HEK293 (cell line): ENCODE measurements around the gene CHST14.

Experiments used
- CTCF ChIA-PET: fragments of 350-600 bp; formaldehyde crosslinking; extraction: SDS; loops from one replicate; lab custom pipeline; 2021; ENCODE audit warnings: antibody characterized with exemption; lab: Yijun Ruan, JAX
- POLR2A ChIA-PET: fragments of 300-600 bp; formaldehyde crosslinking; extraction: SDS; loops from one replicate; lab custom pipeline; 2020; ENCODE audit warnings: antibody characterized with exemption, inconsistent platforms; lab: Yijun Ruan, JAX
- H3K27ac ChIP-seq: fragments of 200-500 bp; sonication (Bioruptor generic); 2 replicates; pipeline ENCODE4 v1.5.1; 2014; ENCODE audit warnings: low read depth, low read length, control low read depth, inconsistent platforms; ENCODE audit errors: extremely low read depth
- H3K36me3 ChIP-seq, 2 experiments: fragments of 200-500 bp in 1 of 2; sonication (Bioruptor generic) in 1 of 2; 1 replicate in 1 of 2; 2 replicates in 1 of 2; pipeline ENCODE4 v1.5.1; 2014 to 2017; ENCODE audit warnings: inconsistent platforms in 2 of 2, low read length in 2 of 2; ENCODE audit not compliant: control insufficient read depth in 2 of 2, insufficient read depth in 1 of 2
- H3K4me1 ChIP-seq: fragments of 200-500 bp; sonication (Bioruptor generic); 2 replicates; pipeline ENCODE4 v1.5.1; 2014; ENCODE audit warnings: mild to moderate bottlenecking, low read length, inconsistent platforms; ENCODE audit not compliant: control insufficient read depth, insufficient read depth
- H3K4me3 ChIP-seq: 2 replicates; pipeline ENCODE4 v1.5.1; 2011; ENCODE audit warnings: low read depth, mild to moderate bottlenecking, control low read depth, low read length, moderate library complexity
- H3K9me3 ChIP-seq: fragments of 200-500 bp; sonication (Bioruptor generic); 2 replicates; pipeline ENCODE4 v1.5.1; 2014; ENCODE audit warnings: low read depth, low read length, inconsistent platforms; ENCODE audit not compliant: control insufficient read depth, insufficient read depth
- EGR2 ChIP-seq: fragments of 450-650 bp; formaldehyde crosslinking; IDR thresholded peaks from 2 replicates; pipeline ENCODE4 v1.5.1; 2016; ENCODE audit warnings: low read depth, missing biosample characterization, missing genetic modification characterization
- GLIS1 ChIP-seq: fragments of 450-650 bp; formaldehyde crosslinking; IDR thresholded peaks from 2 replicates; pipeline ENCODE4 v1.5.1; 2016; ENCODE audit warnings: missing biosample characterization, missing genetic modification characterization
- SP2 ChIP-seq: fragments of 450-650 bp; formaldehyde crosslinking; IDR thresholded peaks from 2 replicates; pipeline ENCODE4 v1.5.1; 2016; ENCODE audit warnings: missing biosample characterization, missing genetic modification characterization
- ZBTB20 ChIP-seq: fragments of 450-650 bp; formaldehyde crosslinking; IDR thresholded peaks from 2 replicates; pipeline ENCODE4 v1.5.1; 2016; ENCODE audit warnings: missing biosample characterization, missing genetic modification characterization
- ZFHX2 ChIP-seq: fragments of 450-650 bp; formaldehyde crosslinking; conservative IDR thresholded peaks from 2 replicates; pipeline ENCODE4 v1.5.1; 2016; ENCODE audit warnings: missing biosample characterization, missing genetic modification characterization
- ZFP37 ChIP-seq: fragments of 450-650 bp; formaldehyde crosslinking; IDR thresholded peaks from 2 replicates; pipeline ENCODE4 v1.5.1; 2016; ENCODE audit warnings: missing biosample characterization, missing genetic modification characterization
- ZFP69B ChIP-seq: fragments of 450-650 bp; formaldehyde crosslinking; IDR thresholded peaks from 2 replicates; pipeline ENCODE4 v1.5.1; 2016; ENCODE audit warnings: missing biosample characterization, missing genetic modification characterization
- ZNF140 ChIP-seq: fragments of 450-650 bp; formaldehyde crosslinking; IDR thresholded peaks from 2 replicates; pipeline ENCODE4 v1.5.1; 2016; ENCODE audit warnings: missing biosample characterization, missing genetic modification characterization
- ZNF324 ChIP-seq: fragments of 450-650 bp; formaldehyde crosslinking; IDR thresholded peaks from 2 replicates; pipeline ENCODE4 v1.5.1; 2016; ENCODE audit warnings: missing biosample characterization, missing genetic modification characterization
- ZNF391 ChIP-seq: fragments of 450-650 bp; formaldehyde crosslinking; IDR thresholded peaks from 2 replicates; pipeline ENCODE4 v1.5.1; 2016; ENCODE audit warnings: low read depth, missing biosample characterization, missing genetic modification characterization, borderline replicate concordance
- ZNF394 ChIP-seq: fragments of 450-650 bp; formaldehyde crosslinking; IDR thresholded peaks from 2 replicates; pipeline ENCODE4 v1.5.1; 2016; ENCODE audit warnings: missing biosample characterization, missing genetic modification characterization, mild to moderate bottlenecking, moderate library complexity, borderline replicate concordance
- ZNF561 ChIP-seq: fragments of 450-650 bp; IDR thresholded peaks from 2 replicates; pipeline ENCODE4 v1.5.1; 2018; ENCODE audit warnings: missing biosample characterization, missing genetic modification characterization, borderline replicate concordance
- ZNF596 ChIP-seq: fragments of 450-650 bp; IDR thresholded peaks from 2 replicates; pipeline ENCODE4 v1.5.0; 2018; ENCODE audit warnings: missing biosample characterization, mild to moderate bottlenecking, missing genetic modification characterization, moderate library complexity
- ZNF600 ChIP-seq: fragments of 450-650 bp; formaldehyde crosslinking; IDR thresholded peaks from 2 replicates; pipeline ENCODE4 v1.5.1; 2016; ENCODE audit warnings: missing biosample characterization, missing genetic modification characterization
- ZNF626 ChIP-seq: fragments of 450-650 bp; sonication (Bioruptor Pico); formaldehyde crosslinking; IDR thresholded peaks from 2 replicates; pipeline ENCODE4 v1.5.1; 2018; ENCODE audit warnings: missing biosample characterization, missing genetic modification characterization, inconsistent platforms
- ZNF701 ChIP-seq: fragments of 450-650 bp; formaldehyde crosslinking; IDR thresholded peaks from 2 replicates; pipeline ENCODE4 v1.5.1; 2016; ENCODE audit warnings: missing biosample characterization, missing genetic modification characterization
- ZNF76 ChIP-seq: fragments of 450-650 bp; formaldehyde crosslinking; IDR thresholded peaks from 2 replicates; pipeline ENCODE4; 2016; ENCODE audit warnings: low read depth, missing biosample characterization, missing genetic modification characterization, borderline replicate concordance
- ZXDB ChIP-seq: fragments of 450-650 bp; formaldehyde crosslinking; IDR thresholded peaks from 2 replicates; pipeline ENCODE4 v1.5.1; 2016; ENCODE audit warnings: missing biosample characterization, missing genetic modification characterization
- TF ChIP-seq, protein P1 (sequence below): fragments of 450-650 bp; formaldehyde crosslinking; IDR thresholded peaks from 2 replicates; pipeline ENCODE4 v1.5.1; 2017; ENCODE audit warnings: missing biosample characterization, missing genetic modification characterization
- TF ChIP-seq, protein P2 (sequence below): fragments of 450-650 bp; formaldehyde crosslinking; IDR thresholded peaks from 2 replicates; pipeline ENCODE4 v1.5.1; 2016; ENCODE audit warnings: missing biosample characterization, missing genetic modification characterization
- TF ChIP-seq, protein P3 (sequence below): fragments of 450-650 bp; formaldehyde crosslinking; IDR thresholded peaks from 2 replicates; pipeline ENCODE4 v1.5.1; 2017; ENCODE audit warnings: missing biosample characterization, missing genetic modification characterization
- TF ChIP-seq, protein P4 (sequence below): fragments of 450-650 bp; formaldehyde crosslinking; IDR thresholded peaks from 2 replicates; pipeline ENCODE4 v1.5.1; 2016; ENCODE audit warnings: missing biosample characterization, missing genetic modification characterization
- TF ChIP-seq, protein P5 (sequence below): fragments of 450-650 bp; IDR thresholded peaks from 2 replicates; pipeline ENCODE4 v1.5.1; 2018; ENCODE audit warnings: missing biosample characterization, mild to moderate bottlenecking, missing genetic modification characterization

Gene CHST14

DNA sequence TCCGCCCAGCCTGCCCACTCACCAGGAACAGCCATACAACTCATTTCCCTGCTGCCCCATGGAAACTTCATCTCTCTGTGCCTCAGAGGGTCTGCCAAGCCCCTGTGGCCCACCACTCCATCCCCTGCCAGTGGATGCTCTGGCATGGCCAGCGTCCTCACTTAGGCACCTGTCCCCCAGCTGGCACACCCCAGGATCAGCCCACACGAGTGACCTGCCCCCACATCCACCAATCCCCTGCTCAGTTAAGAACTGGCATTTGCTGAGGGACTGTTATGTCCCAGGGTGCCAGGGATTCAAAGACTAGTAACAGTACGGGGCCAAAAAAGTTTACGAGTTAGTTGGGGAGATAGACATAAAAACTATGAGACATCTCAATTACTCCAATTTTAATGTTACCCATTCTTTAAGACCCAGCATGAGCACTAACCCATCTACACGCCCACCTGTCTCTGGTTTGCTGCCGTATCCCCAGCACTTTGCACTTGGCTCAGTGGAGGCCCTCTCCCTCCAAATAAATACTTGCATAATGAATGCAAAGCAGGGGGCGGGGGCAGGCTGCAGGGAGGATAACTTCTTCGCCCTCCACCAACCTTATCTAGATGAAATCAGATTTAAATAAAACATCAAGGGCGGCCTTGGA lies 41.6 kb upstream of the CHST14 start:
- CTCF ChIA-PET, result interaction anchor here (0.7 kb wide), 1 partner anchor 245 kb away, joined by 3 read pairs; no protein-coding TSS in a partner anchor
- POLR2A ChIA-PET, result interaction anchor here (0.6 kb wide), 1 partner anchor 96 kb away, joined by 5 read pairs; no protein-coding TSS in a partner anchor
- no peak overlapping the region for H3K4me3 ChIP-seq
- peak; percentile 61; the same call in 1 of the 2 replicates for TF ChIP-seq EGR2 (tag by site-specific recombination)
- no peak for TF ChIP-seq ZNF76 (tag by site-specific recombination)
- 0 out of 2 replicates have a peak, but pooled peaks have one; percentile 9 for TF ChIP-seq SP2 (tag by site-specific recombination)
- TF ChIP-seq ZNF626, result no peak
- TF ChIP-seq ZFHX2 (tag by site-specific recombination), result peak; percentile 62
- TF ChIP-seq, protein P1, sequence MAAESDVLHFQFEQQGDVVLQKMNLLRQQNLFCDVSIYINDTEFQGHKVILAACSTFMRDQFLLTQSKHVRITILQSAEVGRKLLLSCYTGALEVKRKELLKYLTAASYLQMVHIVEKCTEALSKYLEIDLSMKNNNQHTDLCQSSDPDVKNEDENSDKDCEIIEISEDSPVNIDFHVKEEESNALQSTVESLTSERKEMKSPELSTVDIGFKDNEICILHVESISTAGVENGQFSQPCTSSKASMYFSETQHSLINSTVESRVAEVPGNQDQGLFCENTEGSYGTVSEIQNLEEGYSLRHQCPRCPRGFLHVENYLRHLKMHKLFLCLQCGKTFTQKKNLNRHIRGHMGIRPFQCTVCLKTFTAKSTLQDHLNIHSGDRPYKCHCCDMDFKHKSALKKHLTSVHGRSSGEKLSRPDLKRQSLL (tag by site-specific recombination), result no peak
- TF ChIP-seq ZNF600 (tag by site-specific recombination), result no peak
- TF ChIP-seq ZXDB (tag by site-specific recombination), result no peak
- TF ChIP-seq, all 188 proteins: peak for 3
- Histone ChIP-seq H3K27ac (no peak overlapping the region), H3K9me3 (no peaks in the 10 kb centered on the region), H3K36me3 (no peaks in the 10 kb centered on the region; a peak in 1 of 3 replicates), H3K4me1 (no peaks in the 10 kb centered on the region)

DNA sequence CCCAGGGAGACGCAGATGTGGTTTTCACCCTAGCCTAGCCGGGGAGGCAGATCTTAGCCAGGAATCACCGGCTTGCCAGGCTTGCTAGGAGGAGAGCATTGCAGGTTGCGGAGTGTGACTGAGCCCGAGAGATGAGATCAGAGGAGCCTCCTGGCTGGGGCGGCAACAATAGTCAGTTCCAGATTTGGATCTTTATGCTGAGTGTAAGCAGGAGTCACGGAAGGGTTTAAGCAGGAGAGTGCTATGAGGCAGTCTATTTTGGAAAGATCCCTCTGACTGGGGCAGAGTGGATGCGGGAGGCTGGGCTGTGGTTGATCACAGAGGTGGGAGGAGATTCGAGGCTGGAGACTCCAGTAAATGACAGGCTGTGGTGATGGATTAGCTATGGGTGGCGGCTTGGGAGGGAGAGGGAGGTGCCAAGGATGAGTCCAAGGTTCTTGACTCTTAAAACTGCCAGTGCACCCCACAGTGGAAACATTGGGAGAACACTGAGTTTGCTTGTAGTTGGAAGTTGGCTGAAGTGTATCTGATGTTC lies 40.4 kb upstream of the CHST14 start:
- H3K27ac ChIP-seq, result no peak overlapping the region
- TF ChIP-seq ZNF561 (tag by site-specific recombination) (no peak), ZNF140 (tag by site-specific recombination) (no peak), ZNF701 (tag by site-specific recombination) (no peak), ZNF324 (tag by site-specific recombination) (no peak), ZNF394 (peak; percentile 25; the same call in 1 of the 2 replicates), EGR2 (tag by site-specific recombination) (0 out of 2 replicates have a peak, but pooled peaks have one; percentile 26), GLIS1 (tag by site-specific recombination) (peak; percentile 72), ZFP37 (no peak), ZBTB20 (peak; percentile 82), ZNF391 (tag by site-specific recombination) (no peak), ZNF596 (tag by site-specific recombination) (no peak), ZFP69B (tag by site-specific recombination) (0 out of 2 replicates have a peak, but pooled peaks have one; percentile 22)
- TF ChIP-seq, protein P2, sequence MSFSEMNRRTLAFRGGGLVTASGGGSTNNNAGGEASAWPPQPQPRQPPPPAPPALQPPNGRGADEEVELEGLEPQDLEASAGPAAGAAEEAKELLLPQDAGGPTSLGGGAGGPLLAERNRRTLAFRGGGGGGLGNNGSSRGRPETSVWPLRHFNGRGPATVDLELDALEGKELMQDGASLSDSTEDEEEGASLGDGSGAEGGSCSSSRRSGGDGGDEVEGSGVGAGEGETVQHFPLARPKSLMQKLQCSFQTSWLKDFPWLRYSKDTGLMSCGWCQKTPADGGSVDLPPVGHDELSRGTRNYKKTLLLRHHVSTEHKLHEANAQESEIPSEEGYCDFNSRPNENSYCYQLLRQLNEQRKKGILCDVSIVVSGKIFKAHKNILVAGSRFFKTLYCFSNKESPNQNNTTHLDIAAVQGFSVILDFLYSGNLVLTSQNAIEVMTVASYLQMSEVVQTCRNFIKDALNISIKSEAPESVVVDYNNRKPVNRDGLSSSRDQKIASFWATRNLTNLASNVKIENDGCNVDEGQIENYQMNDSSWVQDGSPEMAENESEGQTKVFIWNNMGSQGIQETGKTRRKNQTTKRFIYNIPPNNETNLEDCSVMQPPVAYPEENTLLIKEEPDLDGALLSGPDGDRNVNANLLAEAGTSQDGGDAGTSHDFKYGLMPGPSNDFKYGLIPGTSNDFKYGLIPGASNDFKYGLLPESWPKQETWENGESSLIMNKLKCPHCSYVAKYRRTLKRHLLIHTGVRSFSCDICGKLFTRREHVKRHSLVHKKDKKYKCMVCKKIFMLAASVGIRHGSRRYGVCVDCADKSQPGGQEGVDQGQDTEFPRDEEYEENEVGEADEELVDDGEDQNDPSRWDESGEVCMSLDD, result no peak
- TF ChIP-seq, protein P3, sequence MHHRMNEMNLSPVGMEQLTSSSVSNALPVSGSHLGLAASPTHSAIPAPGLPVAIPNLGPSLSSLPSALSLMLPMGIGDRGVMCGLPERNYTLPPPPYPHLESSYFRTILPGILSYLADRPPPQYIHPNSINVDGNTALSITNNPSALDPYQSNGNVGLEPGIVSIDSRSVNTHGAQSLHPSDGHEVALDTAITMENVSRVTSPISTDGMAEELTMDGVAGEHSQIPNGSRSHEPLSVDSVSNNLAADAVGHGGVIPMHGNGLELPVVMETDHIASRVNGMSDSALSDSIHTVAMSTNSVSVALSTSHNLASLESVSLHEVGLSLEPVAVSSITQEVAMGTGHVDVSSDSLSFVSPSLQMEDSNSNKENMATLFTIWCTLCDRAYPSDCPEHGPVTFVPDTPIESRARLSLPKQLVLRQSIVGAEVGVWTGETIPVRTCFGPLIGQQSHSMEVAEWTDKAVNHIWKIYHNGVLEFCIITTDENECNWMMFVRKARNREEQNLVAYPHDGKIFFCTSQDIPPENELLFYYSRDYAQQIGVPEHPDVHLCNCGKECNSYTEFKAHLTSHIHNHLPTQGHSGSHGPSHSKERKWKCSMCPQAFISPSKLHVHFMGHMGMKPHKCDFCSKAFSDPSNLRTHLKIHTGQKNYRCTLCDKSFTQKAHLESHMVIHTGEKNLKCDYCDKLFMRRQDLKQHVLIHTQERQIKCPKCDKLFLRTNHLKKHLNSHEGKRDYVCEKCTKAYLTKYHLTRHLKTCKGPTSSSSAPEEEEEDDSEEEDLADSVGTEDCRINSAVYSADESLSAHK (tag by site-specific recombination), result peak; percentile 77
- TF ChIP-seq, protein P4, sequence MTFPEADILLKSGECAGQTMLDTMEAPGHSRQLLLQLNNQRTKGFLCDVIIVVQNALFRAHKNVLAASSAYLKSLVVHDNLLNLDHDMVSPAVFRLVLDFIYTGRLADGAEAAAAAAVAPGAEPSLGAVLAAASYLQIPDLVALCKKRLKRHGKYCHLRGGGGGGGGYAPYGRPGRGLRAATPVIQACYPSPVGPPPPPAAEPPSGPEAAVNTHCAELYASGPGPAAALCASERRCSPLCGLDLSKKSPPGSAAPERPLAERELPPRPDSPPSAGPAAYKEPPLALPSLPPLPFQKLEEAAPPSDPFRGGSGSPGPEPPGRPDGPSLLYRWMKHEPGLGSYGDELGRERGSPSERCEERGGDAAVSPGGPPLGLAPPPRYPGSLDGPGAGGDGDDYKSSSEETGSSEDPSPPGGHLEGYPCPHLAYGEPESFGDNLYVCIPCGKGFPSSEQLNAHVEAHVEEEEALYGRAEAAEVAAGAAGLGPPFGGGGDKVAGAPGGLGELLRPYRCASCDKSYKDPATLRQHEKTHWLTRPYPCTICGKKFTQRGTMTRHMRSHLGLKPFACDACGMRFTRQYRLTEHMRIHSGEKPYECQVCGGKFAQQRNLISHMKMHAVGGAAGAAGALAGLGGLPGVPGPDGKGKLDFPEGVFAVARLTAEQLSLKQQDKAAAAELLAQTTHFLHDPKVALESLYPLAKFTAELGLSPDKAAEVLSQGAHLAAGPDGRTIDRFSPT (tag by site-specific recombination), result no peak
- TF ChIP-seq, protein P5, sequence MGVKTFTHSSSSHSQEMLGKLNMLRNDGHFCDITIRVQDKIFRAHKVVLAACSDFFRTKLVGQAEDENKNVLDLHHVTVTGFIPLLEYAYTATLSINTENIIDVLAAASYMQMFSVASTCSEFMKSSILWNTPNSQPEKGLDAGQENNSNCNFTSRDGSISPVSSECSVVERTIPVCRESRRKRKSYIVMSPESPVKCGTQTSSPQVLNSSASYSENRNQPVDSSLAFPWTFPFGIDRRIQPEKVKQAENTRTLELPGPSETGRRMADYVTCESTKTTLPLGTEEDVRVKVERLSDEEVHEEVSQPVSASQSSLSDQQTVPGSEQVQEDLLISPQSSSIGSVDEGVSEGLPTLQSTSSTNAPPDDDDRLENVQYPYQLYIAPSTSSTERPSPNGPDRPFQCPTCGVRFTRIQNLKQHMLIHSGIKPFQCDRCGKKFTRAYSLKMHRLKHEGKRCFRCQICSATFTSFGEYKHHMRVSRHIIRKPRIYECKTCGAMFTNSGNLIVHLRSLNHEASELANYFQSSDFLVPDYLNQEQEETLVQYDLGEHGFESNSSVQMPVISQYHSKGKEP (tag by site-specific recombination), result no peak

More for the DNA sequence above, 40.4 kb upstream of the CHST14 start:
- POLR2A ChIA-PET, result interaction anchor here (0.6 to 1.6 kb wide), 4 partner anchors 9 to 42 kb away, joined by 3 to 4 read pairs (median 3); partner anchors contain the start of genes BAHD1 and IVD
- H3K4me3 ChIP-seq, result no peak overlapping the region
- no peaks in the 10 kb centered on the region for H3K9me3 ChIP-seq
- no peaks in the 10 kb centered on the region; a peak in 1 of 3 replicates for H3K36me3 ChIP-seq
- H3K4me1 ChIP-seq, result no peaks in the 10 kb centered on the region
- CTCF ChIA-PET, result interaction anchor here (0.6 to 1.1 kb wide), 3 partner anchors 11 to 150 kb away, joined by 4 to 9 read pairs (median 5); partner anchors contain the start of gene BAHD1
